Measurements from ENCODE around the gene RPS23. TPM values are rescaled to one million over a fixed set of nuclear protein-coding genes. Genes with fewer than 3 reads are reported as not detected.

Gene RPS23
- total RNA-seq, 2 experiments from 2014 or later = 2,952 to 3,790 TPM

GRCh38 chr5:82325996-82326395 lies 47.8 kb upstream of the RPS23 start:
- Histone ChIP-seq H3K4me1 (ENCODE audit: insufficient read depth, low read length, poor library complexity, severe bottlenecking) (no peaks in the 10 kb centered on the region), H4K20me1 (ENCODE audit: insufficient read depth, low read length) (no peaks in the 10 kb centered on the region), H3K4me2 (ENCODE audit: low read length) (no peak overlapping the region), H3K27ac (ENCODE audit: low read depth, low read length, poor library complexity, severe bottlenecking) (no peak overlapping the region), H3K9me3 (ENCODE audit: low read length) (no peaks in the 10 kb centered on the region), H3K4me3 (ENCODE audit: low read depth, low read length, poor library complexity, severe bottlenecking) (no peak overlapping the region), H3K79me2 (ENCODE audit: insufficient read depth, low read depth, low read length) (no peaks in the 10 kb centered on the region), H3K9me2 (ENCODE audit: insufficient read depth, low read length) (no peaks in the 10 kb centered on the region), H2AFZ (ENCODE audit: low read length) (no peak overlapping the region), H3K36me3 (ENCODE audit: insufficient read depth, low read length) (no peaks in the 10 kb centered on the region)
- POLR2A ChIA-PET = interaction anchor here (0.9 kb wide), 1 partner anchor 14 kb away, joined by 4 read pairs; no protein-coding TSS in a partner anchor
- no peak for DNase-seq (ENCODE audit: low spot score)
- no TSS peak for BruUV-seq (replicated peaks)
- intact Hi-C loops (cut with micrococcal nuclease; ENCODE audit: unreplicated experiment) = no loop called here
- CTCF ChIA-PET (ENCODE audit: unreplicated experiment) = no interaction called here
- TF ChIP-seq EZH2phosphoT487 (IDR thresholded peaks at IDR 0.05; ENCODE audit: borderline replicate concordance, low read depth, low read length) (no peak), CTCF (conservative IDR thresholded peaks at IDR 0.05; ENCODE audit: low read length) (no peak)

GRCh38 chr5:82325155-82325554 lies 47.0 kb upstream of the RPS23 start:
- Histone ChIP-seq H3K36me3 (ENCODE audit: insufficient read depth, low read length) (no peaks in the 10 kb centered on the region), H3K4me2 (ENCODE audit: low read length) (no peak overlapping the region), H3K4me3 (ENCODE audit: low read depth, low read length, poor library complexity, severe bottlenecking) (no peak overlapping the region), H3K9me2 (ENCODE audit: insufficient read depth, low read length) (no peaks in the 10 kb centered on the region), H4K20me1 (ENCODE audit: insufficient read depth, low read length) (no peaks in the 10 kb centered on the region), H3K4me1 (ENCODE audit: insufficient read depth, low read length, poor library complexity, severe bottlenecking) (no peaks in the 10 kb centered on the region), H2AFZ (ENCODE audit: low read length) (no peak overlapping the region), H3K9me3 (ENCODE audit: low read length) (no peaks in the 10 kb centered on the region), H3K79me2 (ENCODE audit: insufficient read depth, low read depth, low read length) (no peaks in the 10 kb centered on the region), H3K27ac (ENCODE audit: low read depth, low read length, poor library complexity, severe bottlenecking) (no peak overlapping the region)
- TF ChIP-seq EZH2phosphoT487 (IDR thresholded peaks at IDR 0.05; ENCODE audit: borderline replicate concordance, low read depth, low read length) (no peak), CTCF (conservative IDR thresholded peaks at IDR 0.05; ENCODE audit: low read length) (no peak)
- DNase-seq (ENCODE audit: low spot score) = no peak
- intact Hi-C loops (cut with micrococcal nuclease; ENCODE audit: unreplicated experiment) = no loop called here
- CTCF ChIA-PET (ENCODE audit: unreplicated experiment) = no interaction called here
- no TSS peak for BruUV-seq (replicated peaks)
- POLR2A ChIA-PET = no interaction called here

DNA sequence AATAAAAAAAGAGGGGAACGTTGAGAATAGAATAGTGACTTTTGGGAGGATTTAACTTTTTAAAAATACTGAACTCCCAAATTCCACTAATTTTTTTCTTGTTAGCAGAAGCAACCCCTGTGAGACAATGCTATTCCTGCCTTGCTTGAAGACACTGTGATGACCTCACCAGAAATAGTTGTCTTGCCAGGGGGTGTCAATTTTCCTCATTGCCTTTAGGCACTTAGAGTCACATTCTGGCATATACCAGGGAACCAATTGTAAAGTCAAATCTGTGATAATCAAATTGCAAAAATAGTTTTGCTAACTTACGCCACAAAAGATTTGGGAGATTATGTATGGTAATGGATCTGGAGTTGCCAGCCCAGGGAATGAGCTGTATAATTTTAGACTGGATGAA lies 42.8 kb upstream of the RPS23 start:
- Histone ChIP-seq H3K9me2 (ENCODE audit: insufficient read depth, low read length) (no peaks in the 10 kb centered on the region), H3K27ac (ENCODE audit: low read depth, low read length, poor library complexity, severe bottlenecking) (no peak overlapping the region), H3K79me2 (ENCODE audit: insufficient read depth, low read depth, low read length) (no peaks in the 10 kb centered on the region), H3K4me2 (ENCODE audit: low read length) (no peak overlapping the region), H3K9me3 (ENCODE audit: low read length) (no peaks in the 10 kb centered on the region), H3K4me1 (ENCODE audit: insufficient read depth, low read length, poor library complexity, severe bottlenecking) (no peaks in the 10 kb centered on the region), H3K36me3 (ENCODE audit: insufficient read depth, low read length) (no peaks in the 10 kb centered on the region), H2AFZ (ENCODE audit: low read length) (no peak overlapping the region), H4K20me1 (ENCODE audit: insufficient read depth, low read length) (no peaks in the 10 kb centered on the region), H3K4me3 (ENCODE audit: low read depth, low read length, poor library complexity, severe bottlenecking) (no peak overlapping the region)
- no peak for TF ChIP-seq CTCF (conservative IDR thresholded peaks at IDR 0.05; ENCODE audit: low read length)
- no peak for TF ChIP-seq EZH2phosphoT487 (IDR thresholded peaks at IDR 0.05; ENCODE audit: borderline replicate concordance, low read depth, low read length)
- no TSS peak for BruUV-seq (replicated peaks)
- CTCF ChIA-PET (ENCODE audit: unreplicated experiment) = no interaction called here
- POLR2A ChIA-PET = interaction anchor here (0.7 kb wide), 1 partner anchor 25 kb away, joined by 3 read pairs; no protein-coding TSS in a partner anchor
- no peak for DNase-seq (ENCODE audit: low spot score)
- intact Hi-C loops (cut with micrococcal nuclease; ENCODE audit: unreplicated experiment) = no loop called here
